K562 (cell line): ENCODE data around the gene BST1. TPM values are rescaled to one million over a fixed set of nuclear protein-coding genes. Genes with fewer than 3 reads are reported as not detected.
A peak's percentile ranks its signal among the peaks of the same experiment; 100 is the strongest.

Experiments
- FOXK1 ChIP-seq: sonication (generic); formaldehyde crosslinking; IDR thresholded peaks from 2 replicates; pipeline ENCODE4 v1.8.0; 2022; ENCODE audit warnings: missing genetic modification reagents, mild to moderate bottlenecking, borderline replicate concordance
- GABPB1 ChIP-seq: sonication (generic); formaldehyde crosslinking; IDR thresholded peaks from 2 replicates; pipeline ENCODE4 v1.8.0; 2022; ENCODE audit warnings: mild to moderate bottlenecking, missing genetic modification reagents
- GABPB2 ChIP-seq: fragments of 250-450 bp; sonication (Bioruptor Pico); conservative IDR thresholded peaks from 2 replicates; pipeline ENCODE4 v1.5.1; 2021; ENCODE audit warnings: mild to moderate bottlenecking
- GMEB1 ChIP-seq: fragments of 250-450 bp; sonication (Bioruptor Pico); IDR thresholded peaks from 2 replicates; pipeline ENCODE4 v1.4.0; 2020; ENCODE audit warnings: mild to moderate bottlenecking
- HDAC6 ChIP-seq: IDR thresholded peaks from 2 replicates; pipeline ENCODE4 v1.6.1; 2012; ENCODE audit warnings: low read depth, mild to moderate bottlenecking, control low read depth, inconsistent platforms, low read length, moderate library complexity
- HNRNPH1 ChIP-seq: fragments of 200-400 bp; formaldehyde crosslinking; optimal IDR thresholded peaks from 2 replicates; pipeline ENCODE3; 2017; ENCODE audit warnings: low read depth, mild to moderate bottlenecking, low read length, moderate library complexity
- MBD1 ChIP-seq: fragments of 250-450 bp; sonication (Bioruptor Pico); IDR thresholded peaks from 2 replicates; pipeline ENCODE4 v1.8.0; 2022; ENCODE audit warnings: inconsistent platforms
- NONO ChIP-seq, 2 experiments: fragments of 200-400 bp in 1 of 2; fragments of 450-650 bp in 1 of 2; formaldehyde crosslinking in 1 of 2; IDR thresholded peaks; 2 replicates each; pipeline ENCODE4 v1.6.1; 2017; ENCODE audit warnings: low read depth in 2 of 2, mild to moderate bottlenecking in 2 of 2, moderate library complexity in 2 of 2, low read length in 1 of 2
- SAFB ChIP-seq: fragments of 200-400 bp; formaldehyde crosslinking; IDR thresholded peaks from 2 replicates; pipeline ENCODE4 v1.6.1; 2017; ENCODE audit warnings: low read depth, low read length, borderline replicate concordance
- SIX5 ChIP-seq, 2 experiments: IDR thresholded peaks; 2 replicates each; pipeline ENCODE4 v1.6.1; 2011; ENCODE audit warnings: low read length in 2 of 2, borderline replicate concordance in 1 of 2, low read depth in 1 of 2, mild to moderate bottlenecking in 1 of 2, moderate library complexity in 1 of 2; ENCODE audit not compliant: insufficient read depth in 1 of 2
- SMAD4 ChIP-seq: fragments of 250-450 bp; sonication (Bioruptor Pico); conservative IDR thresholded peaks from 2 replicates; pipeline ENCODE4 v1.8.0; 2021; ENCODE audit warnings: inconsistent platforms, mild to moderate bottlenecking, moderate library complexity
- SMARCA5 ChIP-seq: fragments of 450-650 bp; IDR thresholded peaks from 2 replicates; pipeline ENCODE4 v1.6.1; 2016
- ZFP91 ChIP-seq: sonication (generic); formaldehyde crosslinking; IDR thresholded peaks from 2 replicates; pipeline ENCODE4 v1.8.0; 2022; ENCODE audit warnings: mild to moderate bottlenecking, missing genetic modification reagents
- ZNF408 ChIP-seq: fragments of 250-450 bp; sonication (Bioruptor Pico); IDR thresholded peaks from 2 replicates; pipeline ENCODE4 v1.4.0; 2020; ENCODE audit warnings: low read depth, mild to moderate bottlenecking, moderate library complexity
- ZNF444 ChIP-seq: fragments of 250-450 bp; sonication (Bioruptor Pico); IDR thresholded peaks from 2 replicates; pipeline ENCODE4 v1.4.0; 2020; ENCODE audit warnings: mild to moderate bottlenecking, moderate library complexity
- ZNF778 ChIP-seq: fragments of 450-650 bp; formaldehyde crosslinking; IDR thresholded peaks from 2 replicates; pipeline ENCODE4 v1.4.0; 2020; ENCODE audit warnings: mild to moderate bottlenecking, moderate library complexity
- polyA plus RNA-seq, 8 experiments: library from polyadenylated mRNA; depleted of rRNA in 4 of 8; stranded (reverse) in 5 of 8; unstranded in 3 of 8; fragments of >200 nt; fragmentation: Nextera tagmentation in 2 of 8; fragmentation: Illumina TruSeq in 1 of 8; extraction: Ambion mirVana in 2 of 8; extraction: Trizol in 1 of 8; gene quantifications; 2 replicates each; pipeline versions ENCODE4 v1.2.1 to v1.2.3, GENCODE V29; 2011 to 2014; ENCODE audit warnings: inconsistent platforms in 1 of 8, missing spikeins in 1 of 8
- total RNA-seq, 7 experiments: library from RNA; depleted of rRNA in 6 of 7; stranded (reverse); fragments of >200 nt in 6 of 7; fragmentation: Illumina TruSeq in 2 of 7; extraction: Trizol in 2 of 7; gene quantifications; 2 replicates each; pipeline versions ENCODE4 v1.2.1 to v1.2.3, GENCODE V29; 2011 to 2021; ENCODE audit warnings: low replicate concordance in 1 of 7
- TF ChIP-seq, protein P1 (sequence below), 2 experiments: IDR thresholded peaks; 2 replicates each; pipeline ENCODE4 v1.6.1; 2011; ENCODE audit warnings: borderline replicate concordance in 1 of 2, control low read depth in 1 of 2, low read depth in 1 of 2, low read length in 1 of 2, mild to moderate bottlenecking in 1 of 2, mixed read lengths in 1 of 2, moderate library complexity in 1 of 2; ENCODE audit not compliant: insufficient read depth in 1 of 2, insufficient read length in 1 of 2, poor library complexity in 1 of 2, severe bottlenecking in 1 of 2; ENCODE audit errors: extremely low read depth in 1 of 2
- TF ChIP-seq, protein P2 (sequence below): fragments of 450-650 bp; IDR thresholded peaks from 2 replicates; pipeline ENCODE4 v1.6.1; 2018; ENCODE audit warnings: mild to moderate bottlenecking, low read depth; ENCODE audit not compliant: partially characterized antibody

The BST1 gene
- total and polyA plus RNA-seq, 9 of the 15 experiments (the other 6 are each of a cell fraction or from before 2014, with no cell fraction given): 0.04 to 0.38 (median 0.07) TPM; not detected in 6

DNA sequence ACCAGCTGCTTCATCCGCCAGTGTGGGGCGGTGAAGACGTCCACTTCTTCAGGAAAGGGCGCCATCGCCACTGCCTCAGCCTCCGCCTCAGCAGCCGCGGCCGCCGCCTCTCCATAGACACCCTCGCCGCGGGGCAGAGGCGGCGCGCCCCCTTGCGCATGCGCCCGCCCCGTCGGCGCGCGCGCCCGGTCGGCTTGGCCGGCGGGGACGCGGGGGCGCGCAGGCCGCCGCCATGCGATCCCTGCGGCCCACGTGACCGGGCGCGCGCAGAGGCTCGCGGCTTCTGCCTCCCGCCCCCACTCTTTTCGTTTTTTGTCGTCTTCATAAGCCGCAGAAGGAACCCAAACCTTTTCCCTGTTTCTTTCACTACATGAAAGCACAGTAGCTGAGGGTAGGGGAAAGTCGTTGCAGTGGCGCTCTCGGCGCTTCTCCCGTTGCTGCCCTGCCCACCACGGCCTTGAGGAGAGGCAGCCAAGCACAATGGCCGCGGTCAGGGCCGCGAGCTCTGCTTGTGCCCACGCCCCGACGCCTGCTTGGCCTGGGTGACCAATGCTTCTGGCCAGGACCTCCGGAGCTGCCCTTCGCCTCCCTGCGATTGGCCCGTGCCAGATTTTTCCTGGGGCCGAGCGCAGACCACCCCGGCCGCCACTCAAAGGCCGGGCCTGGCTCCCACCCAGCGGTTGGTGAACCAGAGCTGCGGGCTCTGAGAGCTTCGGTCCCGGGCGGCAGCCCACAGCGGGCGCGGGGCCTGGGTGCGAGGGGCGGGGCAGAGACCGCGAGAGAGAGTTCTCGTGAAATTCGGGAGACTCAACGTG is 47.4 kb upstream of the BST1 start, which contains the start of gene FBXL5 (continued):
- TF ChIP-seq NONO (IDR thresholded peaks at IDR 0.05; ENCODE audit: low read depth in 2 of 2, low read length in 1 of 2): no peak
- no peak for TF ChIP-seq SAFB
- no peak for TF ChIP-seq ZNF408
- no peak for TF ChIP-seq HNRNPH1
- no peak for TF ChIP-seq ZNF444 (CRISPR knock-in tag)
- peak; percentile 71 for TF ChIP-seq SMAD4 (CRISPR knock-in tag)
- 0 out of 2 replicates have a peak, but pooled peaks have one; percentile 68 for TF ChIP-seq FOXK1 (CRISPR knock-in tag)
- peak; percentile 52; the same call in 1 of the 2 replicates for TF ChIP-seq GABPB1 (CRISPR knock-in tag)
- peak; percentile 20 for TF ChIP-seq GMEB1 (CRISPR knock-in tag)
- TF ChIP-seq ZFP91 (CRISPR knock-in tag): no peak
- no peak for TF ChIP-seq ZNF778 (CRISPR knock-in tag)
- TF ChIP-seq SMARCA5: no peak
- TF ChIP-seq HDAC6: no peak
- TF ChIP-seq GABPB2 (CRISPR knock-in tag): no peak
- TF ChIP-seq, protein P1, sequence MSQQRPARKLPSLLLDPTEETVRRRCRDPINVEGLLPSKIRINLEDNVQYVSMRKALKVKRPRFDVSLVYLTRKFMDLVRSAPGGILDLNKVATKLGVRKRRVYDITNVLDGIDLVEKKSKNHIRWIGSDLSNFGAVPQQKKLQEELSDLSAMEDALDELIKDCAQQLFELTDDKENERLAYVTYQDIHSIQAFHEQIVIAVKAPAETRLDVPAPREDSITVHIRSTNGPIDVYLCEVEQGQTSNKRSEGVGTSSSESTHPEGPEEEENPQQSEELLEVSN (IDR thresholded peaks at IDR 0.05; ENCODE audit: borderline replicate concordance in 1 of 2, extremely low read depth in 1 of 2, insufficient read depth in 1 of 2, insufficient read length in 1 of 2, low read depth in 1 of 2, low read length in 1 of 2, poor library complexity in 1 of 2, severe bottlenecking in 1 of 2): peak; percentile 78 to 97
- no peak for TF ChIP-seq SIX5 (IDR thresholded peaks at IDR 0.05; ENCODE audit: borderline replicate concordance in 1 of 2, insufficient read depth in 1 of 2, low read depth in 1 of 2, low read length in 2 of 2)
- TF ChIP-seq, protein P2, sequence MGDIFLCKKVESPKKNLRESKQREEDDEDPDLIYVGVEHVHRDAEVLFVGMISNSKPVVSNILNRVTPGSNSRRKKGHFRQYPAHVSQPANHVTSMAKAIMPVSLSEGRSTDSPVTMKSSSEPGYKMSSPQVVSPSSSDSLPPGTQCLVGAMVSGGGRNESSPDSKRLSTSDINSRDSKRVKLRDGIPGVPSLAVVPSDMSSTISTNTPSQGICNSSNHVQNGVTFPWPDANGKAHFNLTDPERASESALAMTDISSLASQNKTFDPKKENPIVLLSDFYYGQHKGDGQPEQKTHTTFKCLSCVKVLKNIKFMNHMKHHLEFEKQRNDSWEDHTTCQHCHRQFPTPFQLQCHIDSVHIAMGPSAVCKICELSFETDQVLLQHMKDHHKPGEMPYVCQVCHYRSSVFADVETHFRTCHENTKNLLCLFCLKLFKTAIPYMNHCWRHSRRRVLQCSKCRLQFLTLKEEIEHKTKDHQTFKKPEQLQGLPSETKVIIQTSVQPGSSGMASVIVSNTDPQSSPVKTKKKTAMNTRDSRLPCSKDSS: no peak
- TF ChIP-seq MBD1: peak; percentile 83; the same call in 1 of the 2 replicates
